CD4-positive, CD25-positive, alpha-beta regulatory T cell (primary cell): ENCODE results near the gene GBP2. TPM values are rescaled to one million over a fixed set of nuclear protein-coding genes. Genes with fewer than 3 reads are reported as not detected.

Experiments used
- ATAC-seq, 2 donors: fragments of 150-1000 bp; cut with Tn5 transposase; one replicate each; pipeline ENCODE4 v1.10.0; 2021; ENCODE audit warnings: low read depth in 2 of 2, moderate number of reproducible peaks in 2 of 2, moderate library complexity in 1 of 2
- DNase-seq, 3 donors: peaks; one replicate each; pipeline versions ENCODE4 v3.0.0 to v3.0.0-alpha.2; 2012 to 2022; ENCODE audit warnings: mixed read lengths in 1 of 3
- H3K27ac ChIP-seq: one replicate; pipeline ENCODE4 v1.7.0; 2013; ENCODE audit warnings: mild to moderate bottlenecking, low read length; ENCODE audit not compliant: insufficient read depth, poor library complexity, severe bottlenecking
- H3K27me3 ChIP-seq: one replicate; pipeline ENCODE4 v1.7.0; 2013; ENCODE audit warnings: low read length; ENCODE audit not compliant: control insufficient read depth, insufficient read depth
- H3K36me3 ChIP-seq: one replicate; pipeline ENCODE4 v1.7.0; 2013; ENCODE audit warnings: mild to moderate bottlenecking, low read length, moderate library complexity; ENCODE audit not compliant: control insufficient read depth, insufficient read depth
- H3K4me1 ChIP-seq: 2 replicates; pipeline ENCODE4 v1.7.0; 2013; ENCODE audit warnings: mild to moderate bottlenecking, low read length; ENCODE audit not compliant: insufficient read depth, control insufficient read depth, poor library complexity, severe bottlenecking
- H3K4me3 ChIP-seq: one replicate; pipeline ENCODE4 v1.7.0; 2013; ENCODE audit warnings: low read depth, mild to moderate bottlenecking, low read length, moderate library complexity
- H3K9me3 ChIP-seq, 2 experiments: 1 replicate in 1 of 2; 2 replicates in 1 of 2; pipeline ENCODE4 v1.7.0; 2013; ENCODE audit warnings: low read length in 2 of 2, mild to moderate bottlenecking in 1 of 2, moderate library complexity in 1 of 2; ENCODE audit not compliant: control insufficient read depth in 2 of 2
- H3K27ac Mint-ChIP-seq, 3 donors: one replicate each; pipeline ENCODE4 v1.8.0; 2020 to 2022; ENCODE audit warnings: mild to moderate bottlenecking in 3 of 3, mixed read lengths in 3 of 3, moderate library complexity in 2 of 3
- H3K27me3 Mint-ChIP-seq: one replicate; pipeline ENCODE4 v1.8.0; 2022; ENCODE audit warnings: mild to moderate bottlenecking, mixed read lengths
- H3K36me3 Mint-ChIP-seq: one replicate; pipeline ENCODE4 v1.8.0; 2020; ENCODE audit warnings: mixed read lengths
- H3K4me1 Mint-ChIP-seq, 4 donors: one replicate each; pipeline ENCODE4 v1.8.0; 2020 to 2022; ENCODE audit warnings: mixed read lengths in 4 of 4, mild to moderate bottlenecking in 1 of 4
- H3K4me3 Mint-ChIP-seq, 4 donors: one replicate each; pipeline ENCODE4 v1.8.0; 2020 to 2022; ENCODE audit warnings: mild to moderate bottlenecking in 4 of 4, mixed read lengths in 4 of 4, moderate library complexity in 3 of 4
- H3K9me3 Mint-ChIP-seq, 7 donors: one replicate each; pipeline ENCODE4 v1.8.0; 2020 to 2022; ENCODE audit warnings: mixed read lengths in 7 of 7, mild to moderate bottlenecking in 3 of 7, moderate library complexity in 2 of 7
- polyA plus RNA-seq, 4 donors: library from polyadenylated mRNA; unstranded; fragments of 300-500 nt; fragmentation: Illumina TruSeq; gene quantifications; one replicate each; pipeline ENCODE4 v1.2.3, GENCODE V29; 2021
- total RNA-seq: library from RNA; stranded (reverse); gene quantifications from one replicate; pipeline ENCODE4 v1.2.3, GENCODE V29; 2022

Gene GBP2
- total and polyA plus RNA-seq, 5 donors from 2014 or later: 189 to 250 (median 233) TPM

- ATAC-seq (no peak), DNase-seq (no peak)
- Histone ChIP-seq H3K27ac (no peak overlapping the region), H3K36me3 (no peaks in the 10 kb centered on the region), H3K4me1 (no peaks in the 10 kb centered on the region), H3K27me3 (no peaks in the 10 kb centered on the region), H3K4me3 (no peak overlapping the region), H3K9me3 (no peaks in the 10 kb centered on the region)
- Mint-ChIP-seq H3K4me1 (peaks cover 0 to 3% (median 0%) of the 10 kb centered on the region in 4 donors), H3K9me3 (peaks cover 0 to 3% (median 1%) of the 10 kb centered on the region in 7 donors), H3K27me3 (peaks cover 11% of the 10 kb centered on the region), H3K27ac (peak overlapping the region in 1 of 3 donors; percentile 58), H3K4me3 (no peak overlapping the region), H3K36me3 (peaks cover 3% of the 10 kb centered on the region)
Measured at GRCh38 chr1:89166705-89167104, 40.8 kb upstream of the GBP2 start.

- H3K27me3 ChIP-seq: no peaks in the 10 kb centered on the region
- peaks cover 0 to 10% (median 3%) of the 10 kb centered on the region in 7 donors for H3K9me3 Mint-ChIP-seq
- H3K4me1 ChIP-seq: no peaks in the 10 kb centered on the region
- no peak overlapping the region for H3K4me3 Mint-ChIP-seq
- ATAC-seq: no peak
- peak overlapping the region in 1 of 3 donors; percentile 27 for H3K27ac Mint-ChIP-seq
- no peaks in the 10 kb centered on the region for H3K4me1 Mint-ChIP-seq
- no peaks in the 10 kb centered on the region for H3K9me3 ChIP-seq
- H3K27ac ChIP-seq: no peak overlapping the region
- H3K27me3 Mint-ChIP-seq: peaks cover 11% of the 10 kb centered on the region
- DNase-seq: no peak
- H3K36me3 Mint-ChIP-seq: peaks cover 3% of the 10 kb centered on the region
- H3K4me3 ChIP-seq: no peak overlapping the region
- H3K36me3 ChIP-seq: no peaks in the 10 kb centered on the region
Measured at GRCh38 chr1:89165811-89166210, 39.9 kb upstream of the GBP2 start.

DNA sequence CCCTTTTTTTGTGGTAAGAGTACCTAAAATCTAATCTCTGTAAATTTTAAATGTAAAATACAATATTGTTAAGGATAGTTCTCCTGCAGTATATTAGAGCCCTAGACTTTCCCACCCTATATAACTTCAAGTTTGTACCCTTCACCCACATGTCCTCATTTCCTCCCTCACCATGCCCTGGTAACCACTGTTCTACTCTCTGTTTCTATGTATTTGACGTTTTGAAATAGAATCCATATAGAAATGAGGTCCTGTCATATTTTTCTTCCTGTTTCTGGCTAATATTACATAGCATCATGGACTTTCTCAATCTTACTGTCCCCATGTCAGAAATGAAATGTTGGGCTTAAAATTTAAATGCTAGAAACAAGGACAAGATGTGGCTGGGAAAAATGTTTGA lies 25.1 kb upstream of the GBP2 start:
- H3K36me3 Mint-ChIP-seq: no peaks in the 10 kb centered on the region
- H3K27me3 Mint-ChIP-seq: peaks cover 18% of the 10 kb centered on the region
- DNase-seq (no peak), ATAC-seq (no peak)
- no peaks in the 10 kb centered on the region for H3K9me3 ChIP-seq
- H3K36me3 ChIP-seq: no peaks in the 10 kb centered on the region
- H3K27ac ChIP-seq: no peak overlapping the region
- no peak overlapping the region for H3K27ac Mint-ChIP-seq
- peaks cover 2% of the 10 kb centered on the region for H3K27me3 ChIP-seq
- peaks cover 0 to 12% (median 1%) of the 10 kb centered on the region in 4 donors for H3K4me1 Mint-ChIP-seq
- no peak overlapping the region for H3K4me3 ChIP-seq
- no peak overlapping the region for H3K4me3 Mint-ChIP-seq
- peaks cover 0 to 8% (median 2%) of the 10 kb centered on the region in 7 donors for H3K9me3 Mint-ChIP-seq
- H3K4me1 ChIP-seq: no peaks in the 10 kb centered on the region

DNA sequence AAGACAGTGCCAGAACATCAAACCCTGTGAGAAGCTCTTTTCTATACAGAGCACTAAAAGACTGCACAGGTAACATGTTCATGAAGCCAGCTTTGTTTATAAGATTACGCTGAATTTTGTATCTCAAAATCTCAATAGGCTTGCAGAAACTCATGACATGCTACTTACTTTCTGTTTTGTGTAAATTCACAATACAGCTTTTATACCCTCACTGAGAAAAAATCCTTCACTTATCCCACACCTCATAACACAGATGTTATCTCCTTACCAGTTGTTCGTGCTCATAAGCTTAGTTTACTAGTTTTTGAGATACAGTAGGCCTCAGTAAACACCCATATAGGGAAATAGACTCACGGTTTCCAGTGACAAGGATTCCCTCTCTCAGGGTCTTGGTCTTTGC lies 24.1 kb upstream of the GBP2 start:
- ATAC-seq: no peak
- Mint-ChIP-seq H3K36me3 (no peaks in the 10 kb centered on the region), H3K4me3 (no peak overlapping the region), H3K27me3 (peaks cover 20% of the 10 kb centered on the region), H3K27ac (no peak overlapping the region), H3K4me1 (peaks cover 0 to 12% (median 1%) of the 10 kb centered on the region in 4 donors), H3K9me3 (peaks cover 0 to 2% (median 0%) of the 10 kb centered on the region in 7 donors)
- Histone ChIP-seq H3K36me3 (no peaks in the 10 kb centered on the region), H3K4me3 (no peak overlapping the region), H3K27me3 (peaks cover 2% of the 10 kb centered on the region), H3K4me1 (no peaks in the 10 kb centered on the region), H3K9me3 (no peaks in the 10 kb centered on the region), H3K27ac (no peak overlapping the region)
- DNase-seq: no peak

GRCh38 chr1:89149229-89149628 lies 23.3 kb upstream of the GBP2 start:
- no peak overlapping the region for H3K4me3 Mint-ChIP-seq
- Histone ChIP-seq H3K4me3 (no peak overlapping the region), H3K4me1 (no peaks in the 10 kb centered on the region), H3K36me3 (no peaks in the 10 kb centered on the region), H3K27ac (no peak overlapping the region), H3K27me3 (peaks cover 2% of the 10 kb centered on the region), H3K9me3 (no peaks in the 10 kb centered on the region)
- H3K27me3 Mint-ChIP-seq: peaks cover 20% of the 10 kb centered on the region
- DNase-seq: no peak
- H3K36me3 Mint-ChIP-seq: no peaks in the 10 kb centered on the region
- peaks cover 0 to 2% (median 0%) of the 10 kb centered on the region in 7 donors for H3K9me3 Mint-ChIP-seq
- peaks cover 0 to 12% (median 1%) of the 10 kb centered on the region in 4 donors for H3K4me1 Mint-ChIP-seq
- no peak overlapping the region for H3K27ac Mint-ChIP-seq
- no peak for ATAC-seq

DNA sequence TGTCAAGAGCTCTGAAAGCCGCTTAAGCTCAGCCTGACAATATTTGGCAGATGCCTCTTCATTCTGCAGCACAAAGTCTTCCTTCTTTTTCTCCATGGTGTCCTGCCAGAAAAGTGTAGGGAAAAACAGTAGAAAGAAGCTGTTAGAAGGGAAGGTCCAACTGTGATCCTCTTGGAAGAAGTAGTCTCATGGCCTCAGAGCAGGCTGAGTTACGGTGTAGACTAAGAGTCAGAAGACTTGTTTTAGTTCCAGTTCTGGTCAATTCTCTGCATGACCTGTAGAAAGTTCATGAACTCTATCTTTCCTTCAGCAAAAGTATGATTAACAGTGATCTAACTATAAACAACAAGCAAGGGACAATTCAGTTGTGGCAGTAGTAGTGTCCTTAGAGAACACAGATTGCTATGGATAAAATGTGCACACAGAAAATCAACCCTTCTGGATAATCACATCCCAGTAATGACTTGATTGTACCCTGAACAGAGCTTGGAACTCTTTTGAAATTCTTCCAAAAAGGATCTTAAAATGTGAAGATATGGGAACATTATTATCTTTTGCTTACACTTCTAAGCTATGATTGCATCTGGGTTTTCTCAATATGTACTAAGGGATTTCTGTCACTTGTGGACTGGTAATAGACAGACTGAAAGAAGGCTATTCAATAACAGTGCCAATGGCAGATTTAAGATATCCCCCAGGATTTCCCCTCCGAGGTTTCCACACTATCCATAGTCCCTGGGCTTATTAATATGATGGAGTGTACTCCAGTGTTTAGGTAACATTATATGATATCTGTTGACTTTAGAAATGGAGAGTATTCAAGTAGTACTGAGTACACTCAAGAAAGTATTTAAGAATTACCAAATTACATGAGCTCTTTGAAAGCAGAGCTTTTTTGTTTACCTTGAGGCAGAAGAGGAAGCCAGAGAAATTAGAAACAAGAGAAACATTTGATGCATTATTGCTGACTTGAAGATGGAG lies 22.1 kb upstream of the GBP2 start:
- Histone ChIP-seq H3K36me3 (no peaks in the 10 kb centered on the region), H3K4me1 (no peaks in the 10 kb centered on the region), H3K9me3 (no peaks in the 10 kb centered on the region), H3K27ac (no peak overlapping the region), H3K4me3 (no peak overlapping the region), H3K27me3 (peaks cover 2% of the 10 kb centered on the region)
- DNase-seq (no peak), ATAC-seq (no peak)
- Mint-ChIP-seq H3K4me1 (peaks cover 0 to 12% (median 1%) of the 10 kb centered on the region in 4 donors), H3K27me3 (peaks cover 20% of the 10 kb centered on the region), H3K36me3 (no peaks in the 10 kb centered on the region), H3K27ac (no peak overlapping the region), H3K9me3 (no peaks in the 10 kb centered on the region), H3K4me3 (no peak overlapping the region)

- DNase-seq: no peak
- H3K27ac ChIP-seq: no peak overlapping the region
- no peak overlapping the region for H3K27ac Mint-ChIP-seq
- peaks cover 0 to 12% (median 2%) of the 10 kb centered on the region in 4 donors for H3K4me1 Mint-ChIP-seq
- H3K27me3 Mint-ChIP-seq: peaks cover 20% of the 10 kb centered on the region
- H3K4me1 ChIP-seq: no peaks in the 10 kb centered on the region
- no peaks in the 10 kb centered on the region for H3K36me3 Mint-ChIP-seq
- H3K27me3 ChIP-seq: peaks cover 2% of the 10 kb centered on the region
- H3K36me3 ChIP-seq: no peaks in the 10 kb centered on the region
- no peaks in the 10 kb centered on the region for H3K9me3 ChIP-seq
- ATAC-seq: no peak
- H3K4me3 Mint-ChIP-seq: no peak overlapping the region
- H3K9me3 Mint-ChIP-seq: no peaks in the 10 kb centered on the region
- no peak overlapping the region for H3K4me3 ChIP-seq
Measured at GRCh38 chr1:89146721-89147120, 20.8 kb upstream of the GBP2 start.
